Loucy (cell line): ENCODE results near the gene DNAJB4.

Experiments
- H2AFZ ChIP-seq: fragments of 200-600 bp; sonication (generic); 2 replicates; pipeline ENCODE4 v1.6.0; 2016; ENCODE audit warnings: antibody characterized with exemption, mild to moderate bottlenecking, low read length, moderate library complexity
- H3F3A ChIP-seq: fragments of 200-600 bp; 2 replicates; pipeline ENCODE4 v1.6.0; 2016; ENCODE audit warnings: antibody characterized with exemption, low read depth, mild to moderate bottlenecking
- H3K27me3 ChIP-seq: fragments of 200-600 bp; sonication (generic); 2 replicates; pipeline ENCODE4 v1.6.1; 2014; ENCODE audit warnings: low read length, mild to moderate bottlenecking; ENCODE audit not compliant: insufficient read depth, poor library complexity, severe bottlenecking
- H3K36me3 ChIP-seq: fragments of 200-600 bp; sonication (generic); 2 replicates; pipeline ENCODE4 v1.6.1; 2016; ENCODE audit warnings: low read length; ENCODE audit not compliant: insufficient read depth
- H3K4me1 ChIP-seq: fragments of 200-600 bp; sonication (generic); 2 replicates; pipeline ENCODE4 v1.5.1; 2014; ENCODE audit warnings: low read length, mild to moderate bottlenecking; ENCODE audit not compliant: insufficient read depth, poor library complexity, severe bottlenecking
- H3K4me2 ChIP-seq: fragments of 200-600 bp; sonication (generic); 2 replicates; pipeline ENCODE4 v1.6.0; 2014; ENCODE audit warnings: antibody characterized with exemption, low read length, low read depth, mild to moderate bottlenecking; ENCODE audit not compliant: poor library complexity, severe bottlenecking
- H3K4me3 ChIP-seq: fragments of 200-600 bp; sonication (generic); 2 replicates; pipeline ENCODE4 v1.5.1; 2014; ENCODE audit warnings: low read length, mild to moderate bottlenecking, mixed read lengths; ENCODE audit not compliant: poor library complexity, severe bottlenecking
- H3K79me2 ChIP-seq: fragments of 200-600 bp; sonication (generic); 2 replicates; pipeline ENCODE4 v1.6.1; 2014; ENCODE audit warnings: low read length; ENCODE audit not compliant: insufficient read depth
- H3K9ac ChIP-seq: fragments of 200-600 bp; sonication (generic); 2 replicates; pipeline ENCODE4 v1.6.0; 2014; ENCODE audit warnings: mild to moderate bottlenecking, low read depth, low read length, moderate library complexity; ENCODE audit not compliant: poor library complexity, severe bottlenecking
- H3K9me2 ChIP-seq: fragments of 200-600 bp; sonication (generic); replicated peaks from 2 replicates; pipeline ENCODE4 v1.6.1; 2016; ENCODE audit warnings: low read depth, low read length, mixed read lengths
- H3K9me3 ChIP-seq: fragments of 200-600 bp; sonication (generic); 2 replicates; pipeline ENCODE4 v1.6.1; 2014; ENCODE audit warnings: mild to moderate bottlenecking, antibody characterized with exemption, low read length, low read depth; ENCODE audit not compliant: insufficient read depth
- H4K20me1 ChIP-seq: fragments of 200-600 bp; sonication (generic); 2 replicates; pipeline ENCODE4 v1.6.0; 2014; ENCODE audit warnings: antibody characterized with exemption, low read length, mild to moderate bottlenecking; ENCODE audit not compliant: insufficient read depth, poor library complexity, severe bottlenecking
- EZH2phosphoT487 ChIP-seq: fragments of 200-600 bp; IDR thresholded peaks from 2 replicates; pipeline ENCODE4 v1.6.1; 2018; ENCODE audit warnings: antibody characterized with exemption, mild to moderate bottlenecking, moderate library complexity, borderline replicate concordance
- TF ChIP-seq, protein P1 (sequence below): fragments of 200-600 bp; sonication (generic); conservative IDR thresholded peaks from 2 replicates; pipeline ENCODE4 v1.5.1; 2014; ENCODE audit warnings: mild to moderate bottlenecking, antibody characterized with exemption, low read length

The DNAJB4 gene

DNA sequence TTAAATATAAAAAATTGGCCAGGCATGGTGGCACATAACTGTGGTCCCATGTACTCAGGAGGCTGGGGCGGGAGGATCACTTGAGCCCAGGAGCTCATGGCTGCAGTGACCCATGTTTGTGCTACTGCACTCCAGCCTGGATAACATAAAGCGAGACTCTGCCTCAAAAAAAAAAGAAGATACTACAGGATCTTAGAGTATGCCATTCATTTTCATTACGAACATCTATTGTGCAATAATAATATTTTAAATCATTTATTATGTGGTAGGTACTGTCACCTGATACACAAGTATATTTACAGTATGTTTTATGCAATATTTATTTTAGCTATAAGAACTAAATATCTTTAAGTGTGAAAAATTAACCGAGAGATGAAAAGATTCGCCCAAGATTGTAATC is 31.7 kb downstream of the DNAJB4 start:
- Histone ChIP-seq H3F3A (no peaks in the 10 kb centered on the region), H3K36me3 (no peaks in the 10 kb centered on the region), H3K79me2 (no peaks in the 10 kb centered on the region), H3K9ac (no peak overlapping the region), H3K27me3 (no peaks in the 10 kb centered on the region), H3K4me3 (no peak overlapping the region), H2AFZ (no peak overlapping the region), H3K9me3 (no peaks in the 10 kb centered on the region), H3K4me1 (no peaks in the 10 kb centered on the region), H3K4me2 (no peak overlapping the region), H3K9me2 (no peaks in the 10 kb centered on the region), H4K20me1 (no peaks in the 10 kb centered on the region)
- TF ChIP-seq, protein P1, sequence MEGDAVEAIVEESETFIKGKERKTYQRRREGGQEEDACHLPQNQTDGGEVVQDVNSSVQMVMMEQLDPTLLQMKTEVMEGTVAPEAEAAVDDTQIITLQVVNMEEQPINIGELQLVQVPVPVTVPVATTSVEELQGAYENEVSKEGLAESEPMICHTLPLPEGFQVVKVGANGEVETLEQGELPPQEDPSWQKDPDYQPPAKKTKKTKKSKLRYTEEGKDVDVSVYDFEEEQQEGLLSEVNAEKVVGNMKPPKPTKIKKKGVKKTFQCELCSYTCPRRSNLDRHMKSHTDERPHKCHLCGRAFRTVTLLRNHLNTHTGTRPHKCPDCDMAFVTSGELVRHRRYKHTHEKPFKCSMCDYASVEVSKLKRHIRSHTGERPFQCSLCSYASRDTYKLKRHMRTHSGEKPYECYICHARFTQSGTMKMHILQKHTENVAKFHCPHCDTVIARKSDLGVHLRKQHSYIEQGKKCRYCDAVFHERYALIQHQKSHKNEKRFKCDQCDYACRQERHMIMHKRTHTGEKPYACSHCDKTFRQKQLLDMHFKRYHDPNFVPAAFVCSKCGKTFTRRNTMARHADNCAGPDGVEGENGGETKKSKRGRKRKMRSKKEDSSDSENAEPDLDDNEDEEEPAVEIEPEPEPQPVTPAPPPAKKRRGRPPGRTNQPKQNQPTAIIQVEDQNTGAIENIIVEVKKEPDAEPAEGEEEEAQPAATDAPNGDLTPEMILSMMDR: no peak
- no peak for TF ChIP-seq EZH2phosphoT487

GRCh38 chr1:78038071-78038470 is 33.3 kb downstream of the DNAJB4 start:
- Histone ChIP-seq H4K20me1 (no peaks in the 10 kb centered on the region), H3K4me1 (no peaks in the 10 kb centered on the region), H3K79me2 (no peaks in the 10 kb centered on the region), H3K27me3 (no peaks in the 10 kb centered on the region), H3K4me3 (no peak overlapping the region), H3K9ac (no peak overlapping the region), H3K36me3 (no peaks in the 10 kb centered on the region), H3K9me3 (no peaks in the 10 kb centered on the region), H3K9me2 (no peaks in the 10 kb centered on the region), H2AFZ (no peak overlapping the region), H3F3A (no peaks in the 10 kb centered on the region), H3K4me2 (no peak overlapping the region)
- TF ChIP-seq EZH2phosphoT487: no peak
- TF ChIP-seq, protein P1: no peak

GRCh38 chr1:78038491-78038939 is 33.8 kb downstream of the DNAJB4 start:
- Histone ChIP-seq H3K9ac (no peak overlapping the region), H2AFZ (no peak overlapping the region), H3K27me3 (no peaks in the 10 kb centered on the region), H3K9me3 (no peaks in the 10 kb centered on the region), H3K9me2 (no peaks in the 10 kb centered on the region), H3K4me3 (no peak overlapping the region), H3F3A (no peaks in the 10 kb centered on the region), H3K4me1 (no peaks in the 10 kb centered on the region), H3K36me3 (no peaks in the 10 kb centered on the region), H4K20me1 (no peaks in the 10 kb centered on the region), H3K79me2 (no peaks in the 10 kb centered on the region), H3K4me2 (no peak overlapping the region)
- TF ChIP-seq, protein P1: no peak
- no peak for TF ChIP-seq EZH2phosphoT487
